GM19239 (cell line): Measurements from ENCODE around the gene MANSC4.

ENCODE experiments used
- DNase-seq: peaks from one replicate; pipeline ENCODE4 v3.0.0; 2011; ENCODE audit warnings: low spot score; ENCODE audit not compliant: insufficient read length
- FAIRE-seq: peaks from 2 replicates; lab custom pipeline; 2011; peaks lifted over from hg19 to GRCh38; lab: Jason Lieb, UNC

Gene MANSC4

DNA sequence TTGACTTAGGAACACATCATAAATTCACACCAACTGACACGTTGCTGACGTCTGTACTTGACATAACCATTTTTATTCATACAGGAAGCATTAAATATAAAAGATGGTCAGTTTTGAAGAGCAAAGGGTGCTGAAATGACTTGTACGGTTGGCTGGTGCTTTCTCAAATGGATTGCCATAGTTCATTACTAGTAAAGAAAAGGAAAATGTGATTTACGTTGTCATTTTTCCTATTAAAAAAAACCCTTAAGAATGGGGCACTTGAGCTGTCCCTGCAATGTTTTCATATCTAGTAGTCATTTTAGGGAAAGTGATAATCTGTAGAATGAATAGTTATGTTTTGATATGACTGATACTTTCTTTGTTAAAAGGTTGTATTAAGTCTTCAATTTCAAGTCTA lies 22.5 kb upstream of the MANSC4 start:
- DNase-seq, result no peak
- no peak for FAIRE-seq

DNA sequence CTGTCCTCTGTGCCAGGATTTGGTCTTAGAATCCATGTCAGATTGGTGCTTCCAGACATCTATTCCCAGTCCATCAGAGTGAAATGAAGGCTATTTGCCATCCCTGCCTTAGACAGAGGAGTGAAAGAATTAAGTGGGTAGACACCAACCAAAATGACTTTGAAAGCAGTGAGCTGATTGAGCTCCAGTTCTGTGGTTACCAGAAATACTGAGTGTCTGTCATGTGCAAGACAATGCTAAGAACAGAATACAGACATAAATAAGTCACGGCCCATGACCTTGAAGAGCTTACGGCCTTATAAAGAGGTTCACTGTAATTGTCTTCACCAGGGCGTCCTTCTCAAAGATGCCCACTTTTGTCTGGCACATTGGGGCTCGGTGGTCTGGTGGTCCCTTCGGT lies 21.6 kb upstream of the MANSC4 start:
- no peak for FAIRE-seq
- no peak for DNase-seq

GRCh38 chr12:27800819-27801218 lies 20.8 kb upstream of the MANSC4 start:
- FAIRE-seq, result no peak

DNA sequence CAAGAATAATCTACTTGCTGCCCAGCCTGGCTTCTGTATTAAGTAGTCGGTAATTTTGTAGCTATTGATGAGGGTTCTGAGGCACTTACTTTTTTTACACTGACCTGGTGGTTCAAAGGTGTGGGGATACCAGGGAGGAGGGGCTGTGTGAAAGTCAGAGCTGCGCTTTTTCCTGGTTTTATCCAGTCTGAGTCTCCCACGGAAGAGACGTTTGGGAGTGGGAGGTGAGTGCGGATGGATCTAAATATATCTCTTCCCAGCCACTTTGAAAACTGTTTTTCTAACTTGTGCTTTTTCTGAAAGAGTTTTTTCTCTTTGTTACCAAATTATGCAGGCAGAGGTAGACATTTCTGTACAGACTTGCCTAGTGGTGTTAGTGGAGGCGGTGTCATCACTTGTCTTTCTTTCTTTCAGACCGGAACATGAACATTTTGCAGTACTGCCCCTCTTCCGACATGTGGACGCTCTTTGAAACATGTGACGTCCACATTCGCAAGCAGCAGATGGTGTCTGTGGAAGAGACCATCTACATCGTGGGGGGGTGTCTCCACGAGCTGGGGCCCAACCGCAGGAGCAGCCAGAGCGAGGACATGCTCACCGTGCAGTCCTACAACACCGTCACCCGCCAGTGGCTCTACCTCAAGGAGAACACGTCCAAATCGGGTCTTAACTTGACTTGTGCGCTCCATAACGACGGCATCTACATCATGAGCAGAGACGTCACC lies 17.4 kb upstream of the MANSC4 start:
- FAIRE-seq (no peak), DNase-seq (no peak)

More at GRCh38 chr12:27800819-27801218, 20.8 kb upstream of the MANSC4 start:
- DNase-seq, result no peak

GRCh38 chr12:27796128-27796527 lies 16.1 kb upstream of the MANSC4 start:
- FAIRE-seq (no peak), DNase-seq (no peak)

DNA sequence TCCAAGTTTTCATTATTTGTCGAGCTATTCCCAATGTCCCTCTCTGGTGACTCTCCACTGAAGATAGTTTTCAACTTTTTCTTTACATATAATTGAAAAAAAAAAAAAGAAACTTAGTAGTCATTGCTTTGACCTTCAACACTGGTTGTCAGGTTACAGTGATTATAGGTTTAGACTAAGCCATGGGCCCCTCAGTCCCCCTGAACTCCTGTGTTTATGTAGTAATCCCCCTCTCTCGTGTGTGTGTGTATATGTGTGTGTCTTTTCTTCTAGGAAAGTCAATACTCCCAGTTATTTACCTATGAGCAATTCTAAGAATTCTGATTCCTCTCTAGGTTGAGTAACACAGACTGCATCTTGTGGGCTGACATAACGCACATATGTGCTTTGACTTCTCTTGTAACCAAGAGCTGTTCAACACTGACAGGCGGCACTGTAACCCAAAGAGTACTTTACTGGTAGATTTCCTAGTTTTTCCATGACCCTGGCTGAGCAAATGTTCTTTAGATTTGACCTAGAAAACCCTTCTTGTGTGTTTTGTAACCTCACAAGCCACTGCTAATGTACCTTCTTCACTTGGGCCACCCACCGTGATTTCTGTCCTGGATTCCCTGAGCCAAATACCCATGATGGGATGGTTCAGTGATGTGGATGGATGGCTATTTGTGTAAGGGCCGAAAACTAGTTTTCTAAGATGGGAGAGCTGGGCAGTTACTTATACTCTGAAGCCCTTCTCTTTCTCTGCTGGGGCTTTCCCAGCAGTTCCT lies 15.0 kb upstream of the MANSC4 start:
- FAIRE-seq (no peak), DNase-seq (no peak)

DNA sequence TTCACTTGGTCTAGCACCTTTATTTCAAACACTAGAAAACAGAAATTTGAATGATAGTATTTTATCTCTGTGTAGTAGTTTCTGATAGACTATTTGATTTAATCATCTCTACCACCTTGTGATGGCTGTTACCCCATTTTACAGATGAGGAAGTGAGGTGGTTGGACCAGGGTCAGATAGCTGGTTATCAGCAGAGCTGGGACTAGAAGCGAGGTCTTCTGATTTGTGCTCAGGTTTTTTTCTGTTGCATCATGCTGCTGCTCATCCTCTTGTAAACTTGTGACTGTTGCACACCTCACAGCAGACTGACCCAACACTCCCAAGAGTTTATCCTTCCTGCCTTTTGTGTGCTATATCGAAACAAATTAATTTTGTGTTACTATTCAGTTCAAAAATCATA lies 10.1 kb upstream of the MANSC4 start:
- FAIRE-seq (no peak), DNase-seq (no peak)

GRCh38 chr12:27787559-27787958 lies 7.5 kb upstream of the MANSC4 start:
- no peak for FAIRE-seq
- no peak for DNase-seq

GRCh38 chr12:27785882-27786570 lies 6.0 kb upstream of the MANSC4 start:
- no peak for FAIRE-seq
- no peak for DNase-seq

GRCh38 chr12:27782481-27782880 lies 2.4 kb upstream of the MANSC4 start:
- DNase-seq, result no peak
- FAIRE-seq, result no peak

- FAIRE-seq, result no peak
- DNase-seq, result no peak
Observed at GRCh38 chr12:27781680-27782079, 1.6 kb upstream of the MANSC4 start.

DNA sequence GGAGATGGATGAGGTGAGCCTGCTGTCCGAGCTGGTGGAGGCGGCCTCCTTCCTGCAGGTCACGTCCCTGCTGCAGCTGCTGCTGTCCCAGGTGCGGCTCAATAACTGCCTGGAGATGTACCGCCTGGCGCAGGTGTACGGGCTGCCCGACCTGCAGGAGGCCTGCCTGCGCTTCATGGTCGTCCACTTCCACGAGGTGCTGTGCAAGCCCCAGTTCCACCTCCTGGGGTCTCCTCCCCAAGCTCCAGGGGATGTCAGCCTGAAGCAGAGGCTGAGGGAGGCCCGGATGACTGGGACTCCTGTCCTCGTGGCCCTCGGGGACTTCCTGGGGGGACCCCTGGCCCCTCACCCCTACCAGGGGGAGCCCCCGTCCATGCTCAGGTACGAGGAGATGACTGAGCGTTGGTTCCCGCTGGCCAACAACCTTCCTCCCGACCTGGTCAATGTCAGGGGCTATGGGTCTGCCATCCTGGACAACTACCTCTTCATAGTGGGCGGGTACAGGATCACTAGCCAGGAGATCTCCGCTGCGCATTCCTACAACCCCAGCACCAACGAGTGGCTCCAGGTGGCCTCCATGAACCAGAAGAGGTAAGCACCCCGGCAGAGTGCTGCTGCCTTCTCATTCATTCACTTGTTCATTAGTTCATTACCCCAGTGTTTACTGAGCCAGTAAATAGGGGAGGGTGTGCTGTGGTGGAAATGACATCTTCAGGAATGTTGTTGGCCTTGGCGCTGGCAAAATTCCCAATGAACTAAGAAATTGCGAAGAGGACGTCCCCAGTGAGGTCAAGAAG lies 774 bp upstream of the MANSC4 start:
- FAIRE-seq (no peak), DNase-seq (peak; percentile 9)

- DNase-seq (peak; percentile 18), FAIRE-seq (no peak)
Observed at GRCh38 chr12:27779416-27779919, 568 bp downstream of the MANSC4 start.

GRCh38 chr12:27778206-27778605 lies 1.8 kb downstream of the MANSC4 start:
- no peak for FAIRE-seq
- DNase-seq, result no peak

DNA sequence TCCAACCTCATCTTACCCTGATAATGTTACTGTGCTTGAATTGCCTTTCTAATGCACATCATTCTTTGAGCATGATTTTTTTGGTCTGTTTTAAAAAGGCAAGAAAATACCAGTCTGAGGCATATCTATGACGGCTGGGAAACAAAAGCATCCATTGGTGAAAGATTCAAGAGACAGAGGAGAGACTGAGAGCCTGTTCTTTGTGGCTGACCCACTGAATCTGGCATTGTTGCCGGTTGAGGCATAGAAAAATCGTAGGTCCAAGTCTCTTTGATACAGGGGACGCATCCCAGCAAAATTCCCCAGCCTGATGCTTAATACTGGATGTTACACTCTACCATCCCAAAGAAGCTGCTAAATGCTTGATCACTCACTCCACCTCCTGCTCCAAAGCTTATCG lies 2.9 kb downstream of the MANSC4 start:
- FAIRE-seq, result no peak

GRCh38 chr12:27772328-27773049 lies 7.5 kb downstream of the MANSC4 start:
- DNase-seq (no peak), FAIRE-seq (no peak)

More for the DNA sequence above, 2.9 kb downstream of the MANSC4 start:
- DNase-seq, result no peak

- FAIRE-seq (no peak), DNase-seq (no peak)
Observed at GRCh38 chr12:27771481-27772327, 8.3 kb downstream of the MANSC4 start.

DNA sequence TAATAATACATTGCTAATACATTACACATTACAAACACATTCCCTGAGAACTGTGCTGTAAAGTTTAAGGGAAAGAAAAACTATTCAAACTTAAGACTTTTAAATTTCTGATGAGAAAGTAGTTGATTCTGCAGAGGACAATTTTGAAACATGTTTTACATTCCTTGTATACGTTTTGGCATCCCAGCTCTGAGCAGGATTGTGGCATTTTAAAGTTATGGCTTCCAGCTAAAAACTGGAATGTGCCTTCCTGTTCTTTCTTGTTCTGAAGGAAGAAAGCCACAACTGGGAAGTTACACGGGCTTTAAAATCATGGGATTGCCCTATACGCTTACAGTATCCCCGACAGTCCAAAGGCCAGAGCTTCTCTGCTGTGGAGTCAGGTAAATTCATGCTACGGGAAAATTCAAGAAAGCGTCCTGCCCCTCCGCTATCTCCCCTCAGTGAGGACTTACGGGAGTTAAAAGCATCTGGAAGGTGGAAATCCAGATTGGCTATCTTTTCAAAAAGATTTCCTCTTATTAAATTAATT lies 10.8 kb downstream of the MANSC4 start:
- FAIRE-seq, result no peak
- DNase-seq, result no peak
